ENCODE measurements around the gene HGFAC.

DNA sequence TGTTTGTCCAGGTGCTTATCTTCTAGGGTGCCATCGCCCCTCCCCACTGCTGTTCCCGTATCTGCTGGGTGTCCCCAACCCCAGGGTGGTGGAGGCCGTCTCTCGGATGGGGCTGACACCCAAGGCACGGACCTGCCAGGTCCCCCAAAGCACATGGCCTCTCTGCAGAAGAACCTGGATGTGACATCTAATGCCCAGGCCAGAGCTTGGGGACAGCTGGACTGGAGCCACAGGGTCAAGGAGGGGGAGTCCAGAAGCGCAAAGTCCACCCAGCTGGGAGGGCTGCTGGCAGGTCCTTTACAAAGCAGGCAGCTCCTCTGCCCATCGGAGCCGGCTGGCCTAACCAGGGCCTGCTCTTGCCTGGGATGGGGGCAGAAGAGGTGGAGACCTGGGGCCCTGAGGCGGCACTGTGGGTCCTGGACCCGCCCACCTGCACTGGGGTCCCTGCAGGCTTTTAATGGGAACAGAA lies 20.6 kb downstream of the HGFAC start:
- TF ChIP-seq, protein P1, sequence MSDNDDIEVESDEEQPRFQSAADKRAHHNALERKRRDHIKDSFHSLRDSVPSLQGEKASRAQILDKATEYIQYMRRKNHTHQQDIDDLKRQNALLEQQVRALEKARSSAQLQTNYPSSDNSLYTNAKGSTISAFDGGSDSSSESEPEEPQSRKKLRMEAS (IDR thresholded peaks at IDR 0.05; ENCODE audit: low read depth, low read length): no peak
- TF ChIP-seq POLR2A (IDR thresholded peaks at IDR 0.05; ENCODE audit: low read depth, low read length): no peak
- no peak for TF ChIP-seq CHD2 (IDR thresholded peaks at IDR 0.05; ENCODE audit: borderline replicate concordance, low read depth, low read length)
- TF ChIP-seq YY1 (IDR thresholded peaks at IDR 0.05; ENCODE audit: low read depth, low read length): no peak
- no peak for TF ChIP-seq CBFB (IDR thresholded peaks at IDR 0.05; ENCODE audit: low read depth)
- no peak for TF ChIP-seq POLR2AphosphoS2 (IDR thresholded peaks at IDR 0.05; ENCODE audit: low read depth, low read length)
- TF ChIP-seq PML (IDR thresholded peaks at IDR 0.05; ENCODE audit: low read length): no peak
- TF ChIP-seq HDAC2 (IDR thresholded peaks at IDR 0.05): no peak

Data from GM12878 (cell line).